ENCODE measurements around the gene KIF5C.

- TF ChIP-seq ZNF121 (tag by site-specific recombination; IDR thresholded peaks at IDR 0.05): no peak
- TF ChIP-seq, protein P1, sequence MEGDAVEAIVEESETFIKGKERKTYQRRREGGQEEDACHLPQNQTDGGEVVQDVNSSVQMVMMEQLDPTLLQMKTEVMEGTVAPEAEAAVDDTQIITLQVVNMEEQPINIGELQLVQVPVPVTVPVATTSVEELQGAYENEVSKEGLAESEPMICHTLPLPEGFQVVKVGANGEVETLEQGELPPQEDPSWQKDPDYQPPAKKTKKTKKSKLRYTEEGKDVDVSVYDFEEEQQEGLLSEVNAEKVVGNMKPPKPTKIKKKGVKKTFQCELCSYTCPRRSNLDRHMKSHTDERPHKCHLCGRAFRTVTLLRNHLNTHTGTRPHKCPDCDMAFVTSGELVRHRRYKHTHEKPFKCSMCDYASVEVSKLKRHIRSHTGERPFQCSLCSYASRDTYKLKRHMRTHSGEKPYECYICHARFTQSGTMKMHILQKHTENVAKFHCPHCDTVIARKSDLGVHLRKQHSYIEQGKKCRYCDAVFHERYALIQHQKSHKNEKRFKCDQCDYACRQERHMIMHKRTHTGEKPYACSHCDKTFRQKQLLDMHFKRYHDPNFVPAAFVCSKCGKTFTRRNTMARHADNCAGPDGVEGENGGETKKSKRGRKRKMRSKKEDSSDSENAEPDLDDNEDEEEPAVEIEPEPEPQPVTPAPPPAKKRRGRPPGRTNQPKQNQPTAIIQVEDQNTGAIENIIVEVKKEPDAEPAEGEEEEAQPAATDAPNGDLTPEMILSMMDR (tag by site-specific recombination; IDR thresholded peaks at IDR 0.05): no peak
- TF ChIP-seq ZNF48 (tag by site-specific recombination; IDR thresholded peaks at IDR 0.05): no peak
- TF ChIP-seq, protein P2, sequence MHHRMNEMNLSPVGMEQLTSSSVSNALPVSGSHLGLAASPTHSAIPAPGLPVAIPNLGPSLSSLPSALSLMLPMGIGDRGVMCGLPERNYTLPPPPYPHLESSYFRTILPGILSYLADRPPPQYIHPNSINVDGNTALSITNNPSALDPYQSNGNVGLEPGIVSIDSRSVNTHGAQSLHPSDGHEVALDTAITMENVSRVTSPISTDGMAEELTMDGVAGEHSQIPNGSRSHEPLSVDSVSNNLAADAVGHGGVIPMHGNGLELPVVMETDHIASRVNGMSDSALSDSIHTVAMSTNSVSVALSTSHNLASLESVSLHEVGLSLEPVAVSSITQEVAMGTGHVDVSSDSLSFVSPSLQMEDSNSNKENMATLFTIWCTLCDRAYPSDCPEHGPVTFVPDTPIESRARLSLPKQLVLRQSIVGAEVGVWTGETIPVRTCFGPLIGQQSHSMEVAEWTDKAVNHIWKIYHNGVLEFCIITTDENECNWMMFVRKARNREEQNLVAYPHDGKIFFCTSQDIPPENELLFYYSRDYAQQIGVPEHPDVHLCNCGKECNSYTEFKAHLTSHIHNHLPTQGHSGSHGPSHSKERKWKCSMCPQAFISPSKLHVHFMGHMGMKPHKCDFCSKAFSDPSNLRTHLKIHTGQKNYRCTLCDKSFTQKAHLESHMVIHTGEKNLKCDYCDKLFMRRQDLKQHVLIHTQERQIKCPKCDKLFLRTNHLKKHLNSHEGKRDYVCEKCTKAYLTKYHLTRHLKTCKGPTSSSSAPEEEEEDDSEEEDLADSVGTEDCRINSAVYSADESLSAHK (tag by site-specific recombination; IDR thresholded peaks at IDR 0.05): no peak
- TF ChIP-seq ZNF335 (tag by site-specific recombination; conservative IDR thresholded peaks at IDR 0.05): no peak
- no peak for TF ChIP-seq ZNF426 (tag by site-specific recombination; IDR thresholded peaks at IDR 0.05)
- TF ChIP-seq, protein P3, sequence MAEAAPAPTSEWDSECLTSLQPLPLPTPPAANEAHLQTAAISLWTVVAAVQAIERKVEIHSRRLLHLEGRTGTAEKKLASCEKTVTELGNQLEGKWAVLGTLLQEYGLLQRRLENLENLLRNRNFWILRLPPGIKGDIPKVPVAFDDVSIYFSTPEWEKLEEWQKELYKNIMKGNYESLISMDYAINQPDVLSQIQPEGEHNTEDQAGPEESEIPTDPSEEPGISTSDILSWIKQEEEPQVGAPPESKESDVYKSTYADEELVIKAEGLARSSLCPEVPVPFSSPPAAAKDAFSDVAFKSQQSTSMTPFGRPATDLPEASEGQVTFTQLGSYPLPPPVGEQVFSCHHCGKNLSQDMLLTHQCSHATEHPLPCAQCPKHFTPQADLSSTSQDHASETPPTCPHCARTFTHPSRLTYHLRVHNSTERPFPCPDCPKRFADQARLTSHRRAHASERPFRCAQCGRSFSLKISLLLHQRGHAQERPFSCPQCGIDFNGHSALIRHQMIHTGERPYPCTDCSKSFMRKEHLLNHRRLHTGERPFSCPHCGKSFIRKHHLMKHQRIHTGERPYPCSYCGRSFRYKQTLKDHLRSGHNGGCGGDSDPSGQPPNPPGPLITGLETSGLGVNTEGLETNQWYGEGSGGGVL (tag by site-specific recombination; IDR thresholded peaks at IDR 0.05): no peak
These were observed 28.3 kb downstream of the KIF5C start for GRCh38 chr2:148903294-148903693.
